CD4-positive, alpha-beta T cell treated with Interleukin-6 at 100 ng/mL for 8 hours (primary cell): Measurements from ENCODE around the gene PTGDR2.

ENCODE experiments used
- DNase-seq: peaks from one replicate; pipeline ENCODE4 v3.0.0-alpha.2; 2020; ENCODE audit warnings: mixed read lengths, low spot score

The PTGDR2 gene

DNA sequence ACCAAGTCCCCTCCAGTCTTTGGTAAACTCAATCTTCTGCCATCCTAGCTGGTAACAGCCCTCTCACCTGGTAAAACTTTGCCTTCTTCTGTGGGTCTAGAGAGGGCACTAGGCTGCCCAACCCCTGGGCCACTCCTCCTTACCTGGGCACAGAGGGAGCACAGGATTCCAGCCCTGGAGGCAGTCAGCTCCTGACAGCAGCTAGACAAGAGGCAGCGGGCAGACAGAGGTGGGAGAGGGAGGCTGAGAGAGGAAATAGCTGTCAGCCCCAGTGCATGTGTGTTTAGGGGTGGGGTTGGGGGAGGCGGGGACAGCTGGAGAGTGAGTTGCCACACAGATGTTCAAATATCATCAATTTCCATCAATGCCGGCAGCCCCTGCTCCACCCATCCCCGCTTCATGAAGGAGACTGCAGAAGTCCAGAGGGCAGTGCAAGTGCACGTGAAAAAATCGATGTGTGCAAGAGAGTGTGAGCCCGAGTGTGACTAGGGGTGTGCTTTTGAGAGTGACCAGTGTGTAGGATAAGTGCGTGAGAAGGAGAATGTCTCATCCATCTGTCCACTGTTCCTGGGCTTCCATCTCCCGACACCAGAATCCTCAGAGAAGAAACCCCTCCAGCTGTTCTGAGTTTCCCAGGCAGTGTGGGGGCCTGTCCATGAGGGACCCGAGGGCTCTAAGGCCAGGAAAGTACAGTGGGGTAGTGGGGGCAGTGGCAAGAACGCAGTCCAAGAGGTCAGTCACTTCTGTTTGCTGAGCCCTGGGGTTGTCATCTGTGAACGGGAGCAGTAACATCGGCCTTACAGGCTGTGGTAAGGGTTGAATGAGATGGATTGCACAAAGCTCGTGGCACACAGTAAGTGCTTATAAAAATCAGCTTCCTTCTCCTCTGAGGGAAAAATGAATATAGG lies at the start of gene PTGDR2:
Gene PTGDR2 (minus strand): TSS at position 225 of the 908 bp plus-strand sequence. CDS start 2,228 bp downstream, outside the sequence.
- no peak for DNase-seq

DNA sequence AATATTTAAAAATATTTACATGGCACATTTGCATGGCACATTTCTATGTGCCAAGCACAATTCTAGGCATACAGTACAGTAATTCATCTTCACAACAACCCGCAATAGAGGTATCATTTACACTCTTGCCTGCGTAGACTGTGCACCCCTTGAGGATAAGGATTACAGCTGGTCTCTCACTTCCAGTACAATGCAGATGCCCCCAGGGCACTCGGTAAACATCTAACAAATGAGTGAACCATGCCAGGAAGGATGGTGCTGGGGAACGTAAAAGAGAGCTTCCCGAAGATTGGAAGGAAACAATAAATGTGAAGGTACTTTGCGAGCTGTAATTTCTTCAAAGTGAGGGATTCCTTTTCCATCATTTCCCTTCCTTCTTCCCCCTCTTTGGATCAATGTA lies 49.3 kb upstream of the PTGDR2 start:
- DNase-seq: no peak

DNA sequence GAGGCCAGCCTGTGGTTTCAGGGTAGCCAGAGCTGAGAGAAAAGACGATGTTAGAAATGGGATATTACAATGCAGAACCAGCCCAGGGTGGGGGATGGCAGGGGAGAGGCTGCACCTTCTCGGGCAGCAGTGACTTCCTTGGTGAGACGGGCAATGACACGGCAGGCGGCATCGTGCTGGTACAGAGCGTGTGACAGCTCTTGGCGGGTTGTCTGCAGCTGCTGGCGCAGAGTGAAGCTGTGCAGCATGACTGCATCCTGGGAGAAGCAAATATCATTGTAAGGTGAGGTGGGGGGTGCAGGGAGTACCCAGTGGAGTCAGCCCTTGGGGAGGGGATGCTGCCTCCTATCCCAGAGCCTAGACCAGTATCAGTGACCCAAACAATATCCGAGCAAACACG lies 46.9 kb upstream of the PTGDR2 start:
- DNase-seq: no peak

DNA sequence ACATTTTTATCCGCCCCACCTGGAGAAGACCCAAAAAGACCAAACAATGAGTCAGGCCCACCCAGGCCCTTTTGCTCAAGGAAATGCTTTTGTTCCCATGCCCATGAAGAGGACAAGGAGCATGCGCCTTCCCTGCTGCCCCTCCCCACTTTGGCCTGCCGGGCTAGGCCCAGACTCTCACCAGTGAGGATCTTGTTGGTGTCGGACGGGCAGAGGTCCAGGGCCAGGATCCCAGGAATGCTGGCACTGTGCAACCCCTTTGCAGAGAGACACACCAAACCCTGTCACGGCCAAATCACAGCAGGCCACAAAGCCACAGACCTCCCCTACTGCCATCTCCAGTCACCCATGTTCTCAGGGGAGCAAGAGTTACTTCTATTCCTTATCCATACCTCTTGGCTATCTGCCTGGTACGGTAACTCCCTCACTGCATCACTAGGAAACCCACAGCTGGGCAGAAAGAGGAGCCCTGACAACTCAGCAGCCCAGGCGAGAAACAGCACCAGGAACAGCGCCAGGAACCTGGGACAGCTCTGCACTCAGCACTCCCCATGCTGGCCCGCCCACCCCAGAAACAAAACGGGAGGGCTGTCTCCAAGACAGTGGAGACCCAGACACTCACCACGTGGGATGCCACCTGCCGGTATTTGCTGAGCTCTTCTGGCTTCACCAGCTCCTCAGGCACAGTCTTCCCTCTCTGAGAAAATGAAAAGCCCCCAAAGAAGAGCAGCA lies 45.1 kb upstream of the PTGDR2 start:
- no peak for DNase-seq

DNA sequence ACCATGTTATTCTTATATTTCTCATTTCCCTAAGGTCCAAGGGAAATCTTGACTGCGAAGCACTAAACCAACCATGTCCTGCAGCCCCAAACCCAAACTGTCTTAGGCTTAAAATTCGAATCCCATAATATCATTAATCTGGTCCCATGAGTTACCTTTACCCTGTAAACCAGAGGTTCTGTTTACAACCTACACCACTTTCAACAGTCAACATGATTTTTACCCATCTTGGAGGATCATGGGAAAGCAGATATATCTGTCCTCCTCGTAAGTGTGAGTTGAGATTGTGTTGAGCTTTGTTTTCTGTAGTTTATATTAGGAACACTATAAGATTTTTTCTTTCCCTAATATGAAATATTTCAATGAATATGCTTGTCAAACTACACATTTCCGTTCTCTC lies 44.2 kb upstream of the PTGDR2 start:
- no peak for DNase-seq

DNA sequence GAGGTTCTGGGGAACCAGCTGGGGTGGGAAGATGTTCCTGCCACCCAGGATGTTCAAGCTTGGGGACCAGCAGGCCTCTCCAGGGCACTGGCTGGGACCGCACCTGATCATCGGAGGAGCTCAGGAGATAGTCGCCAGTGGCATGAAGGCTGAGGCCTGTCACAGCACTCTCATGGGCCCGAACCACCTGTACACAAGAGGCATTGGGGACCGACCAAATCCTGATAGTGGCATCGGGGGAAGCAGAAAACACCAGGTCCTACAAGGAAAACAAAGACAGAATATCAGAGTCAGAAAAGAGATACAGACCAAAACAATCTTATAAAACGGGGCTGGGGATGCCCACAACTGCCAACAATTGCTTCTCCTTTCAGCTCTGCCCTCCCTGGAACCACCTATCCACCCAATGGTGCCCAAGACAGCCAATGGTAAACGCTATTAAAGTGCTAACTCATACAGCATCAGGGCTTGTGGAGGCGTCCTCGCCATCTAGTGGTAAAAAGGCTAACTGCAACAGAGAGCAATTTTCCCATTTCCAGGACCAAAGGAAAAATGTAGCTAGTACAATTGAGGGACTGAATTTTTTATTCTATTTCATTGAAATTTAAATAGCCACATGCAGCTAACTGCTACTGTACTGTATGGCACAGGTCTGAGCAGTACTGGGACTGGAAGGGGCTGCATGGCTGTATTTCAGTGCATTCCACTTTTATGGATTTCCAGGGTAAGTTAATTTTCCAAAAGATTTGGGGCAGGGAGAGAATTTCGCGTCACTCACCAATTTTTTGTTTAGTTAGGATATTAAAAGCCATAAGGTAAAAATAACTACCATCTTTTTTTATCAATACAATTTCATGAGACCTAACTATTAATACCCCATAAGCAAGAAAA lies 43.5 kb upstream of the PTGDR2 start:
- DNase-seq: peak; percentile 42

DNA sequence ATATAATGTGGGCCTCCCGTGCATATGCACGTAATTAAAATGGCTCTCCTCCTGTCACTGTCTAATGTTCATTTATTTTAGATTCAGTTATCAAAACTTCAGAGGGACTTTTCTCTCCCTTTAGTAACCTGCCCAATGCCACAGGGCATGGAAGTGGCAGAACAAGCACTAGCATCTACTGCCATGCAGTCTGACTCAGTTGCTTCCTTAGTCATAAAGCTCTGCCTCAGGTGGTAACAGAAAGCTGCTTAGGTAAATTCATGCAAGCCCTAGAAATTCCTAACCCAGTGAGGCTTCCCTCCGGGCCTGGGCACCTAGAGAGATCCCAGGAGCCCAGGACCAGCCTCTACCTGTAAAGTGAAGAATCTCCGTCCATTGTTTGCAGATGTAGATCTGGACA lies 41.7 kb upstream of the PTGDR2 start:
- DNase-seq: no peak

DNA sequence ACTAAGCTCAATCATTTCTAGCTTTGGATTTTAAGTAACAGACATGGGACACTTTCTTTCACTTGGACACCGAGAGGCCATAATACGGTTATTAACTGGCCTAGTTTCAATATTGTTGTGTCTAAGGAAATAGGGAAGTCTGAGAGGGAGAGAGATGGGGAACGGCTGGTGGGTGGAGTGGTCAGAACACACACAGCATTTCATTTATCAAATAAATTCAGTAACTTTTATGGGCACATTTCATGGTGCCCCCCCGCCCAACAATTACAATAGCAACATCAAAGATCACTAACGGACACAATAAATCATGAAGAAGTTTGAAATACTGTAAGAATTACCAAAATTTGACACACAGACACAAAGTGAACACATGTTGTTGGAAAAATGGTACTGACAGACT lies 39.9 kb upstream of the PTGDR2 start:
- DNase-seq: no peak

GRCh38 chr11:60891103-60891741 lies 35.5 kb upstream of the PTGDR2 start:
- no peak for DNase-seq

- DNase-seq: no peak
These were observed 34.9 kb upstream of the PTGDR2 start for GRCh38 chr11:60890696-60891095.

GRCh38 chr11:60889869-60890311 lies 34.1 kb upstream of the PTGDR2 start:
- no peak for DNase-seq

GRCh38 chr11:60887556-60887955 lies 31.8 kb upstream of the PTGDR2 start:
- no peak for DNase-seq

GRCh38 chr11:60880643-60881282 lies 25.0 kb upstream of the PTGDR2 start:
- no peak for DNase-seq

GRCh38 chr11:60879971-60880588 lies 24.3 kb upstream of the PTGDR2 start:
- DNase-seq: no peak

GRCh38 chr11:60879104-60879503 lies 23.4 kb upstream of the PTGDR2 start:
- DNase-seq: no peak

DNA sequence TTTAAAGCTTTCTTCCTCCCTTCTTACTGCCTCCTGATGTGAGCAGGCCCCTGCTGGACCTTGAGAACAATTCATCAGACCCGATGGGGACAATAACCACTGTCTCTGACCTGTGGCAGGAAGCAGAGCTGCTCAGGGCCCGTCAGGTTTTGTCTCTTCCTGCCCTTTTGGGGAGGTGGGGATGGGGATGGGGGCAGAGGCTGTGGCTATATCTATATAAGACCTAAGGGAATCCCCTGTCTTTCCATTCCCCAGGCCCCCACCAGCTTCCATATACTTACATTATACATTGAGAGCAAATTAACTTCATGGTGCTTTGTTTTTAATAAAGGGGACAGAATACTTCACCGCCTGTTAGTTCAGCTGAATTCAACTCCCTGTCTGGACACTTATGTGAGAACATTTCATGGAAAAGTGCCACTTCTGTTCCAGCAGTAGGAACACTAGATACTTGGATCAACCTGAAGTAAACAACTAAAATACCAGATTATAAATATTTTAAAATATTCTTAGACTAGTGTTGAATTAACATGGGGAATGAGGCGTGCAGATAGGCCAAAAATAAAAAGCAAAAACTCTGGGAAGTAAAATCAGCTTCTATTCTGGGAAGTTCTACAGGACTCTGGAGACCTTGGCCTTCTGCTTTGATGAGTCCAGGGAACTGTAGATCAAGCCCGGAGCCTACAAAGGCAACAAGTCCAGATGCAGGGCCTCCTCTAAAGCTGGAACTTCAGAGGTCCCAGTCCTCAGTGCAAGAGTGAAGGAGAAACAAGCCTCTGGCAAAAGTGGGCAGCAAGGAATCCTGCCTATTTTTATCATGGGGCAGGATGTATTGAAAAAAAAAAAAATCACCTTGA lies 22.7 kb upstream of the PTGDR2 start:
- DNase-seq: no peak

- DNase-seq: no peak
These were observed 20.4 kb upstream of the PTGDR2 start for GRCh38 chr11:60876168-60876485.

- no peak for DNase-seq
These were observed 19.8 kb upstream of the PTGDR2 start for GRCh38 chr11:60875366-60876167.
